Esophagus muscularis mucosa (tissue), 3 donors: Measurements from ENCODE around the gene BPTF.

Source experiments
- CTCF ChIP-seq, 3 experiments: fragments of 200-600 bp in 2 of 3; fragments of 450-650 bp in 1 of 3; sonication (generic) in 2 of 3; IDR thresholded peaks; one replicate each; pipeline ENCODE4 v1.5.1; 2017 to 2019; ENCODE audit warnings: antibody characterized with exemption in 3 of 3, mild to moderate bottlenecking in 2 of 3, moderate library complexity in 1 of 3
- EP300 ChIP-seq: sonication (generic); formaldehyde crosslinking; IDR thresholded peaks from one replicate; pipeline ENCODE4 v1.6.1; 2017; ENCODE audit warnings: antibody characterized with exemption

GRCh38 chr17:67970783-67971182 is 145.5 kb downstream of the BPTF start:
- TF ChIP-seq CTCF (IDR thresholded peaks at IDR 0.05), result no peak
- no peak for TF ChIP-seq EP300
